K562 (cell line): ENCODE results near the gene GNAI1. TPM values are rescaled to one million over a fixed set of nuclear protein-coding genes. Genes with fewer than 3 reads are reported as not detected.

Experiments used
- ATAC-seq: fragments of 200-7000 bp; cut with Tn5 transposase; 3 replicates; pipeline ENCODE4 v1.9.1; 2020; ENCODE audit warnings: moderate library complexity
- BruUV-seq: library from RNA; stranded (reverse); fragments of 400-500 nt; replicated peaks from 2 replicates; lab custom pipeline; 2021; lab: Mats Ljungman, UMichigan
- CTCF ChIA-PET: fragments of 300-600 bp; formaldehyde crosslinking; extraction: SDS; loops from one replicate; lab custom pipeline; 2021; ENCODE audit warnings: low intra/inter-chr PET ratio; lab: Yijun Ruan, JAX
- POLR2A ChIA-PET: fragments of 300-600, 350-650 bp; sonication (Branson Sonifier 250); formaldehyde crosslinking; extraction: SDS; loops from one replicate; lab custom pipeline; 2021; ENCODE audit warnings: antibody characterized with exemption, inconsistent platforms; lab: Yijun Ruan, JAX
- DNase-seq, 4 experiments: peaks; one replicate each; pipeline versions ENCODE4 v3.0.0 to v3.0.0-alpha.2; 2011 to 2018; ENCODE audit warnings: low spot score in 3 of 4, mixed read lengths in 3 of 4; ENCODE audit errors: extremely low read depth in 1 of 4
- FAIRE-seq: peaks from 2 replicates; lab custom pipeline; 2011; peaks lifted over from hg19 to GRCh38; lab: Jason Lieb, UNC
- H2AFZ ChIP-seq: 2 replicates; pipeline ENCODE4 v1.6.0; 2011; ENCODE audit warnings: low read depth, low read length, control low read depth, inconsistent platforms
- H3K27ac ChIP-seq: fragments of 200-600 bp; 3 replicates; pipeline ENCODE4 v1.8.0; 2011; ENCODE audit warnings: low read depth, mild to moderate bottlenecking, control low read depth, inconsistent platforms, low read length, moderate library complexity, mixed read lengths; ENCODE audit errors: extremely low read depth
- H3K27me3 ChIP-seq, 2 experiments: fragments of 300-600 bp in 1 of 2; 2 replicates in 1 of 2; 3 replicates in 1 of 2; pipeline versions ENCODE4 v1.6.0 to v1.8.0; 2011; ENCODE audit warnings: inconsistent platforms in 2 of 2, low read length in 2 of 2, mild to moderate bottlenecking in 1 of 2, mixed read lengths in 1 of 2, moderate library complexity in 1 of 2; ENCODE audit not compliant: control insufficient read depth in 2 of 2, insufficient read depth in 2 of 2
- H3K36me3 ChIP-seq: fragments of 300-600 bp; 3 replicates; pipeline ENCODE4 v1.8.0; 2011; ENCODE audit warnings: mild to moderate bottlenecking, low read length, inconsistent platforms; ENCODE audit not compliant: control insufficient read depth, insufficient read depth
- H3K4me1 ChIP-seq, 2 experiments: fragments of 200-600 bp in 1 of 2; replicated peaks in 1 of 2; 2 replicates in 1 of 2; 3 replicates in 1 of 2; pipeline versions ENCODE4 v1.5.1 to v1.8.0; 2011; ENCODE audit warnings: inconsistent platforms in 2 of 2, low read length in 2 of 2, mild to moderate bottlenecking in 1 of 2, mixed read lengths in 1 of 2, moderate library complexity in 1 of 2; ENCODE audit not compliant: control insufficient read depth in 2 of 2, insufficient read depth in 2 of 2
- H3K4me2 ChIP-seq: 2 replicates; pipeline ENCODE4 v1.6.1; 2011; ENCODE audit warnings: low read length, control low read depth, inconsistent platforms, mixed read lengths; ENCODE audit not compliant: insufficient read depth
- H3K4me3 ChIP-seq: fragments of 200-600 bp; sonication (generic), shearing (Covaris generic); 2 replicates; pipeline ENCODE4 v1.5.1; 2016; ENCODE audit warnings: control low read depth, inconsistent platforms
- H3K79me2 ChIP-seq: fragments of 200-600 bp; 3 replicates; pipeline ENCODE4 v1.8.0; 2011; ENCODE audit warnings: low read length, inconsistent platforms; ENCODE audit not compliant: control insufficient read depth, insufficient read depth
- H3K9ac ChIP-seq, 2 experiments: 2 replicates each; pipeline versions ENCODE4 v1.6.0 to v1.6.1; 2011; ENCODE audit warnings: low read depth in 2 of 2, low read length in 2 of 2, control low read depth in 1 of 2, inconsistent platforms in 1 of 2, mild to moderate bottlenecking in 1 of 2, mixed read lengths in 1 of 2; ENCODE audit not compliant: insufficient read depth in 1 of 2
- H3K9me1 ChIP-seq: one replicate; pipeline ENCODE4 v1.6.0; 2011; ENCODE audit warnings: inconsistent platforms, mild to moderate bottlenecking, low read length, moderate library complexity; ENCODE audit not compliant: control insufficient read depth, insufficient read depth
- H3K9me3 ChIP-seq: replicated peaks from 2 replicates; pipeline ENCODE4 v1.5.1; 2011; ENCODE audit warnings: low read depth, low read length, inconsistent platforms; ENCODE audit not compliant: control insufficient read depth, insufficient read depth
- H4K20me1 ChIP-seq: replicated peaks from 2 replicates; pipeline ENCODE4 v1.6.1; 2011; ENCODE audit warnings: low read length, inconsistent platforms, mixed read lengths; ENCODE audit not compliant: control insufficient read depth, insufficient read depth
- ARID2 ChIP-seq: fragments of 450-650 bp; IDR thresholded peaks from 2 replicates; pipeline ENCODE4 v1.6.1; 2017; ENCODE audit warnings: antibody characterized with exemption, mild to moderate bottlenecking
- ASH1L ChIP-seq: fragments of 450-650 bp; IDR thresholded peaks from 2 replicates; pipeline ENCODE4 v1.6.1; 2018; ENCODE audit warnings: borderline replicate concordance, mild to moderate bottlenecking, low read depth; ENCODE audit not compliant: partially characterized antibody
- BCL6 ChIP-seq: fragments of 250-450 bp; sonication (Bioruptor Pico); IDR thresholded peaks from 2 replicates; pipeline ENCODE4 v1.4.0; 2020
- BRF1 ChIP-seq: IDR thresholded peaks from 3 replicates; pipeline ENCODE4 v1.6.1; 2011; ENCODE audit warnings: borderline replicate concordance, mild to moderate bottlenecking; ENCODE audit not compliant: insufficient read length; ENCODE audit errors: extremely low read depth
- ELK1 ChIP-seq: sonication (generic); formaldehyde crosslinking; IDR thresholded peaks from 2 replicates; pipeline ENCODE4 v1.8.1; 2022; ENCODE audit warnings: missing genetic modification reagents
- FIP1L1 ChIP-seq: fragments of 200-400 bp; formaldehyde crosslinking; IDR thresholded peaks from 2 replicates; pipeline ENCODE4 v1.6.1; 2018; ENCODE audit warnings: mild to moderate bottlenecking, low read depth, low read length; ENCODE audit not compliant: poor library complexity, severe bottlenecking
- HIVEP1 ChIP-seq: fragments of 250-450 bp; sonication (Bioruptor Pico); IDR thresholded peaks from 2 replicates; pipeline ENCODE4 v1.4.0; 2020; ENCODE audit warnings: mild to moderate bottlenecking
- HMGXB4 ChIP-seq: sonication (generic); formaldehyde crosslinking; IDR thresholded peaks from 2 replicates; pipeline ENCODE4 v1.8.1; 2023; ENCODE audit warnings: mild to moderate bottlenecking, missing genetic modification reagents
- HNRNPH1 ChIP-seq: fragments of 200-400 bp; formaldehyde crosslinking; optimal IDR thresholded peaks from 2 replicates; pipeline ENCODE3; 2017; ENCODE audit warnings: low read depth, mild to moderate bottlenecking, low read length, moderate library complexity
- MAX ChIP-seq: sonication (generic); formaldehyde crosslinking; IDR thresholded peaks from 2 replicates; pipeline ENCODE4 v1.9.0; 2022; ENCODE audit warnings: mild to moderate bottlenecking, missing genetic modification reagents
- NFATC3 ChIP-seq: fragments of 450-650 bp; IDR thresholded peaks from 2 replicates; pipeline ENCODE4 v1.6.1; 2017; ENCODE audit warnings: mild to moderate bottlenecking
- NR2C1 ChIP-seq, 2 experiments: fragments of 450-650 bp; IDR thresholded peaks; 2 replicates each; pipeline ENCODE4 v1.6.1; 2017; ENCODE audit warnings: mild to moderate bottlenecking in 2 of 2, antibody characterized with exemption in 1 of 2, inconsistent platforms in 1 of 2, missing compliant biosample characterization in 1 of 2, missing genetic modification characterization in 1 of 2
- RBFOX2 ChIP-seq: fragments of 200-400 bp; formaldehyde crosslinking; IDR thresholded peaks from 2 replicates; pipeline ENCODE4 v1.6.1; 2017; ENCODE audit warnings: low read depth, mild to moderate bottlenecking, low read length, moderate library complexity
- RBM34 ChIP-seq: fragments of 200-400 bp; formaldehyde crosslinking; IDR thresholded peaks from 2 replicates; pipeline ENCODE4 v1.6.1; 2018; ENCODE audit warnings: low read length, borderline replicate concordance; ENCODE audit not compliant: insufficient read depth
- SNIP1 ChIP-seq: fragments of 450-650 bp; IDR thresholded peaks from 2 replicates; pipeline ENCODE4 v1.7.1; 2017; ENCODE audit warnings: low read depth, mild to moderate bottlenecking
- TSC22D4 ChIP-seq: fragments of 450-650 bp; IDR thresholded peaks from 2 replicates; pipeline ENCODE4 v1.6.1; 2016; ENCODE audit warnings: missing genetic modification characterization, missing biosample characterization, control low read depth
- ZBTB49 ChIP-seq: sonication (generic); formaldehyde crosslinking; IDR thresholded peaks from 2 replicates; pipeline ENCODE4 v1.8.0; 2022; ENCODE audit warnings: missing genetic modification reagents, mild to moderate bottlenecking, borderline replicate concordance
- ZC3H8 ChIP-seq: fragments of 450-650 bp; IDR thresholded peaks from 2 replicates; pipeline ENCODE4 v1.6.1; 2017
- WGBS: fragments of 100-300 bp; shearing (Covaris generic); methylation state at CpG from one replicate; pipeline ENCODE4 v1.1.6; 2016; ENCODE audit warnings: low coverage, mixed read lengths; ENCODE audit not compliant: insufficient coverage; ENCODE audit errors: missing lambda C conversion rate; 5-methylcytosine and 5-hydroxymethylcytosine counted together
- in situ Hi-C: fragments of 300-500 bp; cut with MboI; formaldehyde crosslinking; loops from 4 replicates; pipeline ENCODE4 v1.15.0; 2018; ENCODE audit warnings: inconsistent platforms, mixed read lengths
- intact Hi-C: fragments of 100-400 bp; cut with micrococcal nuclease; formaldehyde crosslinking; loops from 2 replicates; pipeline ENCODE4 v1.14.2; 2022
- polyA plus RNA-seq, 8 experiments: library from polyadenylated mRNA; depleted of rRNA in 4 of 8; stranded (reverse) in 5 of 8; unstranded in 3 of 8; fragments of >200 nt; fragmentation: Nextera tagmentation in 2 of 8; fragmentation: Illumina TruSeq in 1 of 8; extraction: Ambion mirVana in 2 of 8; extraction: Trizol in 1 of 8; gene quantifications; 2 replicates each; pipeline versions ENCODE4 v1.2.1 to v1.2.3, GENCODE V29; 2011 to 2014; ENCODE audit warnings: inconsistent platforms in 1 of 8, missing spikeins in 1 of 8
- total RNA-seq, 7 experiments: library from RNA; depleted of rRNA in 6 of 7; stranded (reverse); fragments of >200 nt in 6 of 7; fragmentation: Illumina TruSeq in 2 of 7; extraction: Trizol in 2 of 7; gene quantifications; 2 replicates each; pipeline versions ENCODE4 v1.2.1 to v1.2.3, GENCODE V29; 2011 to 2021; ENCODE audit warnings: low replicate concordance in 1 of 7

Gene GNAI1
- total and polyA plus RNA-seq, 9 of the 15 experiments (the other 6 are each of a cell fraction or from before 2014, with no cell fraction given): 0.03 to 0.13 (median 0.08) TPM; not detected in 6

GRCh38 chr7:80087771-80088170 is 46.9 kb upstream of the GNAI1 start:
- in situ Hi-C loops: no loop called here
- H2AFZ ChIP-seq: no peak overlapping the region
- H4K20me1 ChIP-seq: no peaks in the 10 kb centered on the region
- no peaks in the 10 kb centered on the region for H3K4me1 ChIP-seq
- H3K4me3 ChIP-seq: no peak overlapping the region
- ChIA-PET POLR2A (no interaction called here), CTCF (no interaction called here)
- no peaks in the 10 kb centered on the region for H3K27me3 ChIP-seq
- intact Hi-C loops: no loop called here
- TF ChIP-seq SNIP1: no peak
- no peak for TF ChIP-seq ELK1 (CRISPR knock-in tag)
- TF ChIP-seq BRF1: no peak
- TF ChIP-seq HNRNPH1: no peak
- no peak for TF ChIP-seq FIP1L1
- TF ChIP-seq RBFOX2: no peak
- TF ChIP-seq ASH1L: no peak
- TF ChIP-seq ZC3H8: no peak
- no peak for TF ChIP-seq ARID2
- no peak for TF ChIP-seq RBM34
- TF ChIP-seq NR2C1 (IDR thresholded peaks at IDR 0.05): no peak
- TF ChIP-seq NR2C1 (tag; IDR thresholded peaks at IDR 0.05): no peak
- no peak for TF ChIP-seq NFATC3
- no peak for TF ChIP-seq ZBTB49 (CRISPR knock-in tag)
- TF ChIP-seq TSC22D4 (tag): no peak
- TF ChIP-seq HIVEP1 (CRISPR knock-in tag): no peak
- TF ChIP-seq HMGXB4 (CRISPR knock-in tag): no peak
- no peak for TF ChIP-seq MAX (CRISPR knock-in tag)
- no peak for TF ChIP-seq BCL6 (CRISPR knock-in tag)
- H3K4me2 ChIP-seq: no peak overlapping the region
- H3K9me3 ChIP-seq: 0 out of 2 replicates have a peak, but pooled peaks cover 2% of the 10 kb centered on the region
- H3K27ac ChIP-seq: no peak overlapping the region
- ATAC-seq (no peak), DNase-seq (no peak), FAIRE-seq (no peak)
- no TSS peak for BruUV-seq
- WGBS: 0% methylated on average over 1 of the region's 1 CpG
- no peaks in the 10 kb centered on the region for H3K9me1 ChIP-seq
- no peaks in the 10 kb centered on the region for H3K36me3 ChIP-seq
- H3K9ac ChIP-seq: no peak overlapping the region
- H3K79me2 ChIP-seq: no peaks in the 10 kb centered on the region
